NCI-H2227 (cell line): Measurements from ENCODE around the gene TPRX1.
"Not testable (repeated sequence)": the region's sequence is repeated elsewhere in the genome, so short reads cannot be mapped to it uniquely, and the experiment has no call there.

Experiments
- DNase-seq: peaks from one replicate; lab custom pipeline; 2025; ENCODE audit not compliant: unreplicated experiment; lab: John Stamatoyannopoulos, UW

TPRX1 gene

GRCh38 chr19:47768604-47769003 lies 35.7 kb downstream of the TPRX1 start:
- DNase-seq = no peak

GRCh38 chr19:47767349-47767748 lies 37.0 kb downstream of the TPRX1 start:
- DNase-seq = no peak

- DNase-seq = no peak
These were observed 37.7 kb downstream of the TPRX1 start for GRCh38 chr19:47766670-47767069.

GRCh38 chr19:47766359-47766620 lies 38.1 kb downstream of the TPRX1 start:
- no peak for DNase-seq

GRCh38 chr19:47765523-47766358 lies 38.6 kb downstream of the TPRX1 start:
- DNase-seq = no peak

- not testable (repeated sequence) for DNase-seq
These were observed 39.6 kb downstream of the TPRX1 start for GRCh38 chr19:47764705-47765104.

DNA sequence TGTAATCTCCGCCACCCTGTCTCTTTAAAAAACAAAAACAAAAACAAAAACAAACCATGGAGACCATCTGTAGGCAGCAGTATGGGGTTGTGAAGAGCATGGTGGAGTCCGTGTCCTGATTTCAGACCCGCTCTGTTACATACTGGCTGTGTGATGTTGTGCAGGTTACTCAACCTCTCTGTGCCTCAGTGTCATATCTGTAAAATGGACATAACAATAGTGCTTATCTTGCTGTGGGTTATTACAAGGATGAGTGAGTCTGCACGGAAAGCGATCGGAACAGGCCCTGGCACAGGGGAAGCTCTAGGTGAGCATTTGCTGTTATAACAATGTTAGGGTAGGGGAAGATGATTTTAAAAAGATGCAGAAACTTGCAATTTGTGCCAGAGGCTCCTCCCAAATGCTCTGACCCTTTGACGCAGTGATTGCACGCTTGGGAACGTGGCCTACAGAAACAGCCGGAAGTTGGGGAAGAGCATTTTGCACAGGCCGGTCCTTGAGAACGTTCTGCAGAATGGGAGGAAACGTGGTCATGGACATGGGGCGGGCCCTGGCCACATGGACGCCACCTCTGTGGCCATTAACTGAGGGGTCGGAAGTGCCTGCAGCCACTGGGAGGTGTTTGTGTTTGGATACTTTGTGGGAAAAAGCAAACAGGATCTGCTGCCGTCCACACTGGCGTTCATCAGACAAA lies 41.6 kb downstream of the TPRX1 start:
- DNase-seq = no peak

DNA sequence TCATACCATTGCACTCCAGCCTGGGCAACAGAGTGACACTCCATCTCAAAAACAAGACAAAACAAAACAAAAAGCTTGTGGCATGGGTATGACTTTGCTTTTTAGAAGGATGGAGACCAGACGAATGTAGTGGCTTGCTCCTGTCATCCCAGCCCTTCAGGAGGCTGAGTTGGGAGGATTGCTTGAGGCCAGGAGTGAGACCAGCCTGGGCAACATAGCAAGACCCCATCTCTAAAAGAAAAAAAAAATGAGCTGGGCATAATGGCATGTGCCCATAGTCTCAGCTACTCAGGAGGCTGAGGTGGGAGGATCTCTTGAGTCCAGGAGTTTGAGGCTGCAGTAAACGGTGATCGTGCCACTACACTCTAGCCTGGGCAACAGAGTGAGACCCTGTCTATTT lies 42.2 kb downstream of the TPRX1 start:
- no peak for DNase-seq

- no peak for DNase-seq
These were observed 42.8 kb downstream of the TPRX1 start for GRCh38 chr19:47761566-47761965.

GRCh38 chr19:47760632-47760999 lies 43.7 kb downstream of the TPRX1 start:
- no peak for DNase-seq

- DNase-seq = no peak
These were observed 45.9 kb downstream of the TPRX1 start for GRCh38 chr19:47758443-47758804.

DNA sequence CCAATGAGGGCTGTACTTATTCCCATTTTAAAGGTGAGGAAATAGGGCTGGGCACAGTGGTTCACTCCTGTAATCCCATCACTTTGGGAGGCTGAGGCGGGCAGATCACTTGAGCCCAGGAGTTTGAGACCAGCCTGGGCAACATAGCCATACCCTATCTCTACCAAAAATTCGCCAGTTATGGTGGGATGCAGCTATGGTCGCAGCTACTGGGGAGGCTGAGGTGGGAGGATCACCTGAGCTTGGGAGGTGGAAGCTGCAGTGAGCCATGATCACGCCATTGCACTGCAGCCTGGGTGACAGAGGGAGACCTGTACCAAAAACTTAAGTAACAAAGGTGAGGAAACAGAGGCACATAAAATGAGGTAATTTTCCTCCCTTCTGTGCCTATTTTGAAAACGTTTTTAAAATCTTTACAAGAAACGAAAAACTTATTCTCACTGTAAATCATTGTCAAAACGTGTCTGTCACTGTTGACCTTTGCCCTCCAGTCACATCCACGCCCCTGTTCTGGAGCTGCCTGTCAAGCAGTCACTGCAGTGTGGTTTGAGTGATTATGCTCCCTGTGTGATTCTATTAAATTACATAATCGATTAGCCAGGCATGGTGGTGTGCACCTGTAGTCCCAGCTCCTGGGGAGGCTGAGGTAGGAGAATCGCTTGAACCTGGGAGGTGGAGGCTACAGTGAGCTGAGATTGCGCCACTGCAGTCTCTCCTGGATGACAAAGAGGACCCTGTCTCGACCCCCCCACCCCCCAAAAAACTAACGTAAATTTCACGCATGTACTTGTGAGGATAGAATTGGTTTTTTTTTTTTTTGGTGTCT lies 46.5 kb downstream of the TPRX1 start:
- no peak for DNase-seq

DNA sequence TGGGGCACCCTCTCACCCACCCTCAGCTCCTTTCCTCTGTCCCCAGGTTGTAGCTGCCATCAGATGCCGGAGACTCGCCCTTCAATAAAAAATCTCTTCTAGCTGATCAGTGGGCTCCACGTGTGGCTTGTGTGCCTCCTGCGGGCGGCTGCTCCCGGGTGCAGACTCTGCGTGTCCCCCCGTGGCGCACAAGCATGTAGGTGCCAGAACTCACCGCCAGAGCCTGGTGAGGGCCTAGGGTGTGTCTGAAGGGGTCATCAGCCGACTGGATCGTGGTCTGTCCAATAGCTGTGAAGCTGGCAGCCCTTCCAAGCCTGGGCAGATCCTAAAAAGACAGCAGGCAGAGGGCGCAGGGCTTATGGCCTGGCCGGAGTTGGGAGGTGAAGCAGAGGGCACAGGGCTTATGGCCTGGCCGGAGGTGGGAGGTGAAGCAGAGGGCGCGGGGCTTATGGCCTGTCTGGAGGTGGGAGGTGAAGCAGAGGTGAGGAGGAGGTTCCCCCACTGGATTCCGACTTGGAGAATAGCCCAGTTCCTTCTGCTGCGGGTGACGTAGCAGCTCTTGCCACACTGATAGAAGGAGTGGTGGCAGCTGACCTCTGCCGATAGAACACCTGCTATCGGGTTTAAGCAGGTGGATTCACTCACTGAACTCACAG lies 47.3 kb downstream of the TPRX1 start:
- DNase-seq = no peak

DNA sequence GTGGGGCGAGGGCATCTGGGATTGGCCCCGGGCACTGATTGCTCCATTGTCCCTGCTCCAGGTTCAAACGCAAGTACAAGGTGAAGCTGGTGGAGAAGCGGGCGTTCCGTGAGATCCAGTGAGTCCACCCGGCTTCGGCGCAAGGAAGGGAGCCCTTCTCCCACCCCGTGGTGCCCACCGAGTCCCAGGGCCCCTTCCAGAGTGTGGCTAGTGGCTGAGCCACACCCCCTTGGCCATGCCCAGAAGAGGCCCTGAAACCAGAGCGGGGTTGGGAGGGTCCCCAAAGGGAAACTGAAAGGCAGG lies 47.8 kb downstream of the TPRX1 start:
- DNase-seq = no peak

DNA sequence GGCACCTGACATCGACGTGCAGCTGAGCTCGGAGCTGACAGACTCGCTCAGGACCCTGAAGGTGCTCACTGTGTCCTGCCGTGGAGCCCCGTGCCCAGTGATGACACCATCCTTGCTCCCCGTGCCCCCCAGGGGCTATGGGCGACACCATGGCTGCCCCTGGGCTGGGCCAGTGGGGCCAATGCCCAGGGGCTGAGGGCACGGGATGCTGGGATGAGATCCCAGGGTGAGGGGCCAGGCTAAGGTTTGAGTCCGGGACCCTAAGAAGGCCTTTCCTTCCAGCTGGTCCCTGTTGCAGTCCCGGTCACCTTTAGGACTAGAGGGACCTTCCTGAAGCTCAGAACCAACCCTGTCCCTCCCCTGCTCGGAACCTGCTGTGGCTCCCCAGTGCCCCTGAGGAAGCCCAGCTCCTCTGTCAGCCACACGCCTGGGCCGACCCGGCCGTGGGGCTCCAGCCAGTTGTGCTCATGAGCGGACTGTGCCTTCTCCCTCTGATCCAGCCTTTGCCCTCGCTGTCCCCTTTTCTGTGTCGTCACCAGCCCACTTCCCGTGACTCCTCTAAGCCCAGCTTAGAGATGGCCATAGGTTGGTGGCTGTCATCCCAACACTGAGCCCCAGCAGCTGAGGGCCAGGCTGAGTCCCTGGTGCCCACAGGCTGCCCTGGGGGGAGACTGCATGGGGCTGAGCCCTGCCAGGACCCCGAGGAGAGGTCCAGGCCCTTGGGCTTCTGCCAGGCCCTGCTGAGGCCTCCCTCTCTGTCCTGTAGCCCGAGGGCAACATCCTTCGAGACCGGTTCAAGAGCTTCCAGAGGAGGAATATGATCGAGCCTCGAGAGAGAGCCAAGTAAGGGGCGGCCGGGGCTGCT lies 48.4 kb downstream of the TPRX1 start:
- no peak for DNase-seq

DNA sequence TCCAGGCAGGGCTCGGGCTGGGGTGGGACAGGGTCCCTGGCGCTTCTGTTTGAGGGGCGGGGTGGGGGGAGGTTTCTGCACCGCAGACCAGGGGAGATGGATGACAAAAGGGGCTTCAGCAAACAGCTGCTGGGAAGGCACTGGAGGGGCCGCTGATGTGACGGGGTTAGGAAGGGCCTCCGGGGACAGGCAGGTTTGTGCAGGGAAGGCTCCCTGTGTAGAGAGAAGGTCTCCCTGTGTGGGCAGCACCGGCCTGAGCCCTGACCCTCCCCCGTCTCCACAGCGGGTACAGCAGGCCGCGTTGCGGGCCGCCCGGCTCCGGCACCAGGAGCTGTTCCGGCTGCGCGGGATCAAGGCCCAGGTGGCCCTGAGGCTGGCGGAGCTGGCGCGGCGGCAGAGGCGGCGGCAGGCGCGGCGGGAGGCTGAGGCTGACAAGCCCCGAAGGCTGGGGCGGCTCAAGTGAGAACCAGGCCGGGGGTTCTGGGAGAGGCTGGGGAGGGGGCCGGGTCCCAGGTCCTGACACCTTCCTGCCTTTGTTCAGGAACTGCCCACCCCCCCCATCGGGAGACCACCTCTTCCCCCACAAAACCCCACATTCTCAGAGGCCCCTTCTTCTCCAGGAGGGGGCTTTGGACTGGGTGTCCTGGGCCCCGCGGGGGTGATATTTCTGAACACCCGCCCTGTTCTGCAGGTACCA lies 49.1 kb downstream of the TPRX1 start:
- DNase-seq = no peak

GRCh38 chr19:47754206-47755064 lies 49.9 kb downstream of the TPRX1 start:
- DNase-seq = no peak

DNA sequence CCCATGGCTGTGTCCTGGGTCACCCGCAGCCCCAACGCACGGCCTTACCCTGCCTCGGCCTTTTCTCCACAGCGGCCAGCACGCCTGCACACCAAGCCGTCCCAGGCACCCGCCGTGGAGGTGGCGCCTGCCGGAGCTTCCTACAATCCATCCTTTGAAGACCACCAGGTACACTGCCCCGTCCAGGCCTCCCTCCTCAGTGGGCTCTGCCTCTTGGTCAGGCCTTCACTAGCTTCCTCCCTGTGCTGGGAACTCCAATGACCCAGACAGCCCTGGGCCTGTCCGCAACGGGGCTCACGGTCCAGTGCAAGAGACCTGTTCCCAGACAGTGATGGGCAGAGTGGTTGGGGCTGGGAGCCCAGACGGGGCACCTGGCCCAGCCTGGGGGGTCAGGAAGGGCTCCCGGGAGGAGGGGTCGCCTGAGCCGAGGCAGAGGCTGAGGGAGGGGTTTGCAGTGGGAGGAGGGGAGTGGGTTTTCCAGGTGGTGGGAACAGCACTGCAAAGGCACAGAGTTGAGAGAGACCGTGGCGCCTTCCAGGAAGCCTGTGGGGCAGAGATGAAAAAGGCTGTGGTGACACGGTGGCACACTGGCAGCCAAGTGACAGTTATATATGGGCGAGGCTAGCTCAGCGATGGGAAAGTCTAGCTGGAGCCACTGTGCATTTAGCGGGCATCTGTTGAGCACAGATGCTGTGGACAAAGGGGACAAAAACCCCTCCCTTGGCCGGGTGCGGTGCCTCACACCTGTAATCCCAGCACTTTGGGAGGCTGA lies 51.7 kb downstream of the TPRX1 start:
- no peak for DNase-seq
